Coronary artery (tissue), 2 donors: Measurements from ENCODE around the gene KCNJ15.
"Not testable (repeated sequence)": the region's sequence is repeated elsewhere in the genome, so short reads cannot be mapped to it uniquely, and the experiment has no call there.

Experiments
- DNase-seq: peaks from one replicate; pipeline ENCODE4 v3.0.0-alpha.2; 2017; ENCODE audit warnings: low spot score
- H3K27ac ChIP-seq, 2 donors: fragments of 200-600 bp; sonication (generic); one replicate each; pipeline ENCODE4 v1.5.1; 2016 to 2019
- H3K4me3 ChIP-seq: fragments of 200-600 bp; sonication (generic); 2 replicates; pipeline ENCODE4 v1.5.1; 2016; ENCODE audit warnings: mild to moderate bottlenecking, moderate library complexity
- TF ChIP-seq, protein P1 (sequence below): fragments of 200-600 bp; sonication (generic); IDR thresholded peaks from one replicate; pipeline ENCODE4 v1.5.1; 2019; ENCODE audit warnings: antibody characterized with exemption

Gene KCNJ15

GRCh38 chr21:38223893-38224540 lies 32.8 kb upstream of the KCNJ15 start:
- DNase-seq = no peak
- H3K4me3 ChIP-seq = no peak overlapping the region
- TF ChIP-seq, protein P1, sequence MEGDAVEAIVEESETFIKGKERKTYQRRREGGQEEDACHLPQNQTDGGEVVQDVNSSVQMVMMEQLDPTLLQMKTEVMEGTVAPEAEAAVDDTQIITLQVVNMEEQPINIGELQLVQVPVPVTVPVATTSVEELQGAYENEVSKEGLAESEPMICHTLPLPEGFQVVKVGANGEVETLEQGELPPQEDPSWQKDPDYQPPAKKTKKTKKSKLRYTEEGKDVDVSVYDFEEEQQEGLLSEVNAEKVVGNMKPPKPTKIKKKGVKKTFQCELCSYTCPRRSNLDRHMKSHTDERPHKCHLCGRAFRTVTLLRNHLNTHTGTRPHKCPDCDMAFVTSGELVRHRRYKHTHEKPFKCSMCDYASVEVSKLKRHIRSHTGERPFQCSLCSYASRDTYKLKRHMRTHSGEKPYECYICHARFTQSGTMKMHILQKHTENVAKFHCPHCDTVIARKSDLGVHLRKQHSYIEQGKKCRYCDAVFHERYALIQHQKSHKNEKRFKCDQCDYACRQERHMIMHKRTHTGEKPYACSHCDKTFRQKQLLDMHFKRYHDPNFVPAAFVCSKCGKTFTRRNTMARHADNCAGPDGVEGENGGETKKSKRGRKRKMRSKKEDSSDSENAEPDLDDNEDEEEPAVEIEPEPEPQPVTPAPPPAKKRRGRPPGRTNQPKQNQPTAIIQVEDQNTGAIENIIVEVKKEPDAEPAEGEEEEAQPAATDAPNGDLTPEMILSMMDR = no peak
- H3K27ac ChIP-seq = no peak overlapping the region

DNA sequence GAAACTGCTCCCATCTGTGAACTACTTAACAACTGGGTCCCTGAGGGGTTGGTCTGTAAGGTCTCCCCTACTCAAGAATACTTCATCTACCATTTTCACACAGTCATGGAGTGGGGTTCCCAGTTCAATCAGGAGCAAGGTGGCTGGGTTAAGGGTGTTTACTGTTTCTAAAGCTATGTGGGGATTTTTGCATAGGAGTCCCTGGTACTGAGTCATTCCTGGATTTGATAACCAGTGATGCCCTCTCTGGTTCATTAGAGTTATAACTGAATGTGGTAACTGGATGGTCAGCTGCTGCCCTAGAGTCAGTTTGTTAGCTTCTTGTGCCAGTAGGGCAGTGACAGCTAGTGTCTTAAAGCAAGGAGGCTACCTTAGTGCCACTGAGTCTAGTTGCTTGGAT lies 29.4 kb upstream of the KCNJ15 start:
- Histone ChIP-seq H3K4me3 (no peak overlapping the region), H3K27ac (no peak overlapping the region)
- TF ChIP-seq, protein P1 = no peak
- no peak for DNase-seq

DNA sequence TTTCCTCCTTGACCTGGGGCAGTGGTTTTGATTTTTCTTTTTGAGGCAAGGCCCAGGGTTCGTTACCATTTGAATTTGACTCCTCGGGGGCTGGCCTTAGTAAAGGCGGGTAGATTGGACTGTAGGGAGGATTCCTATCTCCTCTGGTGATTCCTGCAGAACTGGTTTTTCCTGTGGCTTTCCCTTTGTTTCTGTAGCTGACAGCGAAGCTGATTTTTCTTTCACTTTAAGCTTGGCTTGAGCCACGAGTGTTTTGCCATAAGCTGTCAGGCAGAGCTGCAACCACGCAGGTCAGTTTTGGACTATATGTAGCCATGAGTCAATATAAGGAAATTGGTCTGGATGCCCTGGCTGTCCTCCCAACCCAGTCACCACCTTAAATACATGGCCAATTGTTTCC lies 28.7 kb upstream of the KCNJ15 start:
- Histone ChIP-seq H3K27ac (no peak overlapping the region), H3K4me3 (no peak overlapping the region)
- DNase-seq = no peak

DNA sequence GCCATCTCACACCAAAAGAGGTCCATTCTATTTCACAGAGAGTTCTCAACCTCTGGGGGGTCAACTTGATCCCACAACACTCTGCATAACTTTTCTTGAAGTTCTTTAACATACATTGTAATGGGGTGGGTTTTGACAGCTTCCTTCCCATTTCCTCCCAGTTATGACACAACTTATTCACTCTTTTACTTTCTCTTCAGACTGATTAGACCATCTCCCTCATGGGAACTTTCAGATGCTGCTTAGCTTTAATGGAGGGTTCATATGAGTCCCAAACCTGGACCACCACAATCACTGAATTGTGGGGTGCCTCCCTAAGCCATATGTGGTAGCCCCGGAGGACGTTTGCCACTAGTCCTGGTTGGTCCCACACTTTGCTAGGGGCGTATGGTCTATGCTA lies 28.3 kb upstream of the KCNJ15 start:
- Histone ChIP-seq H3K4me3 (no peak overlapping the region), H3K27ac (no peak overlapping the region)
- TF ChIP-seq, protein P1 = no peak
- no peak for DNase-seq

More for the DNA sequence above, 28.7 kb upstream of the KCNJ15 start:
- TF ChIP-seq, protein P1 = no peak

DNA sequence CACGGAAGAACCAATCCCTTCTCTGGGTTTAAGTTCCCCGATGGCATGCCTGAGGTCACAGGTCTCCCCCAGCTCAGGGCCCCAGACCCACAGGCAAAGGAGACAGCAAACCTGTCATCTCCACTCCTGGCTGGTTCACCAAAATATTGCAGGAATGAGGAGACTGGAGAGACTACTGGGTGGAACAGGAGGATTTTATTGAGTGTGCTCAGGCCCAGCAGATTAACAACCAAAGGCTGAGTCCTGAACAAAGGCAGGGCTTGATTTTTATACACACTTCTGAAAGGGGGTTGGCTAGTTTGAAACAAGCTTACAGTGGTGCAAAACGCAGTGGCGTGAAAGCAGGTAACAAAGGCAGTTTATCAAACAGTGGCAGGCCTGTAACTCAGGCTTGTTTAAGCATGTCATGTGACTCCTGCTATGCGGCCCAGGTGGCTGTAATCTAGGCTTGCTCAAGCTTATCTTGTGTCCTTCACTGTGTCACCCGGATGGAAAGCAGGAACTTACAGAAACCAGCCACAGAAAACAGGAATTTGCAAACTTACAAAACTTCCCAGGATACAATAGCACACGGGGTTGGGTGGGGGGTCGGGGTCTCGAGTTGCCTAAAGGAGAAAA lies 27.4 kb upstream of the KCNJ15 start:
- DNase-seq = no peak
- TF ChIP-seq, protein P1 = no peak

DNA sequence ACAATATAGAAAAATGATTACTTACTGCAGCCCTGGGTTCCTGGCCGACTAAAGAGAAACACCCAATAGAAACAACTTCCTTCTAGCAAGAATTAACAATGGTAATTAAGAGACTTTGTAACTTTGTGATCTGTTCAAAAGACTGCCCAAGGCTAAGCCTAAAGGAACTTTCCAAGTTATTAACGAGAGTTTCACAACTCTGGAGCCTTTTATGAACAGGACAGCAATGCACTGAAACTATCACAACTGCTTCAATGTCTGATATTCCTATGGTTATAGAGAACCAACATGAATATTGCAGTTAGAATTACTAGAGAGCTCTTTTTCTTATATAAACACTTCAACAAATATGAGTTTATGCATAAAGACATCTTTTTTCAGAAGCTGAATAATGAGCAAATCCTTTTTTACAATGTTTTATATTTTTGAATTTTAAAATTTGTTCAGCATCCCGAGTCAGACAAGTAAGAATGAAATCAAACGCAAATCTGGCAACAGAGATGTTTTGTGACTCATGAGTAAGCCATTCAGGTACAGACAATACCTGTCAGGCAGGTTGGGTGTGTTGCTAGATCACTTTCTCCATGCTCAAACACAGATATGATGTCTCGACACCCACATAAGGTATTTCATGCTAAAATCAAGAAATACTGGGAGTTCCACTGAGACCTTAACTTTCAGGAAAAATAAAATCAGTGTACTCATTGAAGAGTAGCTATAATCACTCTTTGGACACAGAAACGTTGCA lies 22.2 kb upstream of the KCNJ15 start:
- Histone ChIP-seq H3K4me3 (no peak overlapping the region), H3K27ac (no peak overlapping the region)
- TF ChIP-seq, protein P1 = no peak
- DNase-seq = no peak

More for the DNA sequence above, 27.4 kb upstream of the KCNJ15 start:
- H3K4me3 ChIP-seq = no peak overlapping the region
- H3K27ac ChIP-seq = no peak overlapping the region

DNA sequence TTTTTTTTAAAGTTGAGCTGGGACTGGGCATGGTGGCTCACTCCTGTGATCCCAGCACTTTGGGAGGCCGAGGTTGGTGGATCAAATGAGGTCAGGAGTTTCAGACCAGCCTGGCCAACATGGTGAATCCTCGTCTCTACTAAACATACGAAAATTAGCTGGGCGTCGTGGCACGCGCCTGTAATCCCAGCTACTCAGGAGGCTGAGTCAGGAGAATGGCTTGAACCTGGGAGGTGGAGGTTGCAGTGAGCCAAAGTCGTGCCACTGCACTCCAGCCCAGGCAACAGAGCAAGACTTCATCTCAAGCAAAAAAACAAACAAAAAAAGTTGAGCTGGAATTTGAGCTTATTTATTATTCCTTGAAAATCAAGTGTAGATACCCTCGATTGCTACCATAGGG lies 21.5 kb upstream of the KCNJ15 start:
- not testable (repeated sequence) for H3K27ac ChIP-seq, H3K4me3 ChIP-seq, DNase-seq
